Fibroblast of mammary gland (primary cell): ENCODE results near the gene CACNA2D3.

ENCODE experiments used
- DNase-seq: peaks from one replicate; pipeline ENCODE4 v3.0.0-alpha.2; 2010; ENCODE audit warnings: low read depth
- H3K4me3 ChIP-seq: 2 replicates; pipeline ENCODE4 v1.5.1; 2011; ENCODE audit warnings: low read depth, mild to moderate bottlenecking, low read length, moderate library complexity; ENCODE audit not compliant: control insufficient read depth
- CTCF ChIP-seq: conservative IDR thresholded peaks from 2 replicates; pipeline ENCODE4 v1.5.1; 2011; ENCODE audit warnings: low read depth, low read length, inconsistent platforms; ENCODE audit not compliant: control insufficient read depth, insufficient read depth

The CACNA2D3 gene

GRCh38 chr3:54122324-54123002 lies at the start of gene CACNA2D3:
TSS of gene CACNA2D3 (plus strand) at chr3:54122552.
- H3K4me3 ChIP-seq = no peak within 1 kb of the TSS
- no peak for DNase-seq
- TF ChIP-seq CTCF = no peak

- DNase-seq = no peak
- TF ChIP-seq CTCF = no peak
- H3K4me3 ChIP-seq = no peak overlapping the region
These were observed 49.0 kb upstream of the CACNA2D3 start for GRCh38 chr3:54073386-54073785.

- no peak for TF ChIP-seq CTCF
- no peak overlapping the region for H3K4me3 ChIP-seq
- no peak for DNase-seq
These were observed 43.0 kb upstream of the CACNA2D3 start for GRCh38 chr3:54079314-54079713.

- DNase-seq = no peak
- H3K4me3 ChIP-seq = no peak overlapping the region
- TF ChIP-seq CTCF = no peak
These were observed 42.5 kb upstream of the CACNA2D3 start for GRCh38 chr3:54079730-54080325.

- TF ChIP-seq CTCF = no peak
- no peak overlapping the region for H3K4me3 ChIP-seq
- no peak for DNase-seq
These were observed 38.4 kb upstream of the CACNA2D3 start for GRCh38 chr3:54083921-54084320.

- no peak overlapping the region for H3K4me3 ChIP-seq
- DNase-seq = no peak
- TF ChIP-seq CTCF = no peak
These were observed 36.4 kb upstream of the CACNA2D3 start for GRCh38 chr3:54085936-54086335.
